Testis (tissue), 2 donors: ENCODE data around the gene MED10.

Experiments
- CTCF ChIP-seq, 3 experiments: fragments of 450-650 bp in 2 of 3; fragments of 200-600 bp in 1 of 3; sonication (generic) in 1 of 3; IDR thresholded peaks; one replicate each; pipeline ENCODE4 v1.5.1; 2016 to 2019; ENCODE audit warnings: antibody characterized with exemption in 3 of 3, mild to moderate bottlenecking in 2 of 3, moderate library complexity in 1 of 3
- POLR2A ChIP-seq: fragments of 450-650 bp; IDR thresholded peaks from one replicate; pipeline ENCODE4 v1.6.1; 2017; ENCODE audit warnings: antibody characterized with exemption, mild to moderate bottlenecking, moderate library complexity

GRCh38 chr5:6410421-6410820, 32.1 kb upstream of the MED10 start:
- no peak for TF ChIP-seq CTCF (IDR thresholded peaks at IDR 0.05)
- no peak for TF ChIP-seq POLR2A
